ENCODE measurements around the gene MED13L. TPM values are rescaled to one million over a fixed set of nuclear protein-coding genes. Genes with fewer than 3 reads are reported as not detected.

The MED13L gene
- total RNA-seq, 3 donors from 2014 or later, result 248 to 387 (median 279) TPM

GRCh38 chr12:115918763-115919162 lies 358.7 kb downstream of the MED13L start:
- H3K27ac ChIP-seq, result no peak overlapping the region
- H3K27me3 ChIP-seq, result peaks cover 0 to 4% of the 10 kb centered on the region in 2 donors
- DNase-seq (ENCODE audit: low spot score in 2 of 2), result no peak
- intact Hi-C loops (cut with DNase I; ENCODE audit: low total_unique reads), result loop anchor here (10.0 kb wide), 1 partner anchor 1254 kb away; no protein-coding TSS in a partner anchor
- no peaks in the 10 kb centered on the region for H3K4me1 ChIP-seq
- peaks cover 5 to 11% of the 10 kb centered on the region in 2 donors for H3K9me3 ChIP-seq
- H3K36me3 ChIP-seq, result no peaks in the 10 kb centered on the region
- no peak for TF ChIP-seq POLR2AphosphoS5 (IDR thresholded peaks at IDR 0.05)
- TF ChIP-seq POLR2A (IDR thresholded peaks at IDR 0.05), result no peak
- TF ChIP-seq CTCF (IDR thresholded peaks at IDR 0.05), result no peak
- H3K4me3 ChIP-seq, result no peak overlapping the region

- DNase-seq (ENCODE audit: low spot score in 2 of 2), result peak; percentile 56 to 88
- Histone ChIP-seq H3K27me3 (no peaks in the 10 kb centered on the region), H3K27ac (peak overlapping the region; percentile 13 to 66), H3K4me3 (peak overlapping the region in 2 of 3 donors; percentile 45 to 72), H3K4me1 (no peaks in the 10 kb centered on the region), H3K36me3 (no peaks in the 10 kb centered on the region), H3K9me3 (no peaks in the 10 kb centered on the region)
- TF ChIP-seq CTCF (IDR thresholded peaks at IDR 0.05) (peak; percentile 98 to 99 (median 98)), POLR2AphosphoS5 (IDR thresholded peaks at IDR 0.05) (peak in 2 of 3 donors; percentile 10 to 53), POLR2A (IDR thresholded peaks at IDR 0.05) (no peak)
- intact Hi-C loops (cut with DNase I; ENCODE audit: low total_unique reads), result loop anchor here (10.0 kb wide), 1 partner anchor 1252 kb away; no protein-coding TSS in a partner anchor
These were observed 360.4 kb downstream of the MED13L start for GRCh38 chr12:115916910-115917668.

- Histone ChIP-seq H3K9me3 (no peaks in the 10 kb centered on the region), H3K4me1 (no peaks in the 10 kb centered on the region), H3K4me3 (no peak overlapping the region), H3K27ac (no peak overlapping the region), H3K27me3 (no peaks in the 10 kb centered on the region), H3K36me3 (no peaks in the 10 kb centered on the region)
- intact Hi-C loops (cut with DNase I; ENCODE audit: low total_unique reads), result loop anchor here (10.0 kb wide), 1 partner anchor 1249 kb away; no protein-coding TSS in a partner anchor
- DNase-seq (ENCODE audit: low spot score in 2 of 2), result no peak
- TF ChIP-seq POLR2AphosphoS5 (IDR thresholded peaks at IDR 0.05) (no peak), POLR2A (IDR thresholded peaks at IDR 0.05) (no peak), CTCF (IDR thresholded peaks at IDR 0.05) (no peak)
These were observed 363.4 kb downstream of the MED13L start for GRCh38 chr12:115914122-115914521.

- Histone ChIP-seq H3K27me3 (no peaks in the 10 kb centered on the region), H3K4me1 (no peaks in the 10 kb centered on the region), H3K36me3 (no peaks in the 10 kb centered on the region), H3K9me3 (no peaks in the 10 kb centered on the region), H3K4me3 (no peak overlapping the region), H3K27ac (no peak overlapping the region)
- intact Hi-C loops (cut with DNase I; ENCODE audit: low total_unique reads), result loop anchor here (10.0 kb wide), 1 partner anchor 1248 kb away; no protein-coding TSS in a partner anchor
- TF ChIP-seq POLR2AphosphoS5 (IDR thresholded peaks at IDR 0.05), result no peak
- TF ChIP-seq CTCF (IDR thresholded peaks at IDR 0.05), result no peak
- no peak for TF ChIP-seq POLR2A (IDR thresholded peaks at IDR 0.05)
- DNase-seq (ENCODE audit: low spot score in 2 of 2), result no peak
These were observed 365.1 kb downstream of the MED13L start for GRCh38 chr12:115912440-115912839.

- Histone ChIP-seq H3K9me3 (no peaks in the 10 kb centered on the region), H3K36me3 (no peaks in the 10 kb centered on the region), H3K4me1 (no peaks in the 10 kb centered on the region), H3K4me3 (no peak overlapping the region), H3K27ac (no peak overlapping the region), H3K27me3 (no peaks in the 10 kb centered on the region)
- no peak for DNase-seq (ENCODE audit: low spot score in 2 of 2)
- intact Hi-C loops (cut with DNase I; ENCODE audit: low total_unique reads), result loop anchor here (10.0 kb wide), 1 partner anchor 1247 kb away; no protein-coding TSS in a partner anchor
- TF ChIP-seq CTCF (IDR thresholded peaks at IDR 0.05) (no peak), POLR2AphosphoS5 (IDR thresholded peaks at IDR 0.05) (no peak), POLR2A (IDR thresholded peaks at IDR 0.05) (no peak)
These were observed 366.1 kb downstream of the MED13L start for GRCh38 chr12:115911360-115911759.

Measured in breast epithelium (tissue), 4 donors.